ENCODE measurements around the gene KIF13A. TPM values are rescaled to one million over a fixed set of nuclear protein-coding genes. Genes with fewer than 3 reads are reported as not detected.
"Not testable (repeated sequence)": the region's sequence is repeated elsewhere in the genome, so short reads cannot be mapped to it uniquely, and the experiment has no call there.

The KIF13A gene
- total RNA-seq, 4 donors from 2014 or later: 36.3 to 47.5 (median 38.1) TPM

DNA sequence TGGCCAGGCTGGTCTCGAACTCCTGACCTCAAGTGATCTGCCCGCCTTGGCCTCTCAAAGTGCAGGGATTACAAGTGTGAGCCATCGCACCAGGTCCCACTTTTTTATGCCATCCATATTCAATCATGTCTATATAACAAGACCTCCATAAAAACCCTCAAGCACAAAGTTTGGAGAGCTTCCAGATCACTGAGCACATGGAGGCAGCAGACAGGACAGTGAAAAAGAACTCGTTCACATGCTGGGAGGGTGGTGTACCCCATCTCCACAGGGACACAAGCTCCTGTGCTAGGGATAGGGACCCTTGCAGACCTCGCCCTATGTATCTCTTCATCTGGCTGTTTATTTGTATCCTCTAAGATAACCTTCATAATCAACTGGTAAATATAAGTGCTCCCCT lies 30.3 kb downstream of the KIF13A start:
- DNase-seq: no peak
- no peaks in the 10 kb centered on the region for H3K36me3 ChIP-seq
- no peak overlapping the region for H3K27ac ChIP-seq
- 79% methylated on average over 5 of the region's 5 CpGs; no CpG with 5 or more reads in 1 of the 2 donors for WGBS, 2 donors (ENCODE audit: low coverage in 1 of 2)
- no peaks in the 10 kb centered on the region for H3K9me3 ChIP-seq
- in situ Hi-C loops (cut with MboI; ENCODE audit: low pct_ligation_motif_present in 1 of 4, low pct_unique_long_range_greater_than_20kb in 1 of 4, low sequenced_read_pairs in 3 of 4) (no loop called here), intact Hi-C loops (cut with DNase I; ENCODE audit: low total_unique reads) (no loop called here)
- TF ChIP-seq CTCF (IDR thresholded peaks at IDR 0.05) (no peak), POLR2A (IDR thresholded peaks at IDR 0.05) (no peak)
- no peaks in the 10 kb centered on the region for H3K27me3 ChIP-seq
- no peak overlapping the region for H3K4me3 ChIP-seq
- peaks cover 4 to 18% (median 11%) of the 10 kb centered on the region in 4 donors for H3K4me1 ChIP-seq

DNA sequence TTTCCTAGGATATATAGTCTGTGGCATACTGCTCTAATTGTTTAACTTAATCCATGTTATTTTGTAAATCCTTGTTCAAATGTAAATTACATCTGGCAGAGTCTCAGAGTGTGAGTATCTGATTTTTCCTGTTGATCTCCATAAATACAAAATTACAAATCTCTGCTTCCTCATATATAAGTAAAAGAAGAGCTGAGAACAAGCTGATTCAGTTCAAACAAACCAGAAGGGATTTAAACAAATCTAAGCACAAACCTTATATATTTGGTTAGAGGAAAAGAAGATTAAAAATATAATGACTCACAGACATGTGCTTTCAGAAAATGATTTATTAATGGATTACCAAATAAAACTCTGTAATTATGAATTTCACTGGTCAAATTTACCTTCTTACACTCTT lies 37.3 kb downstream of the KIF13A start:
- Histone ChIP-seq H3K36me3 (no peaks in the 10 kb centered on the region), H3K27me3 (no peaks in the 10 kb centered on the region), H3K4me1 (peaks cover 0 to 24% (median 6%) of the 10 kb centered on the region in 4 donors), H3K27ac (no peak overlapping the region), H3K4me3 (no peak overlapping the region), H3K9me3 (no peaks in the 10 kb centered on the region)
- in situ Hi-C loops (cut with MboI; ENCODE audit: low pct_ligation_motif_present in 1 of 4, low pct_unique_long_range_greater_than_20kb in 1 of 4, low sequenced_read_pairs in 3 of 4): no loop called here
- intact Hi-C loops (cut with DNase I; ENCODE audit: low total_unique reads): no loop called here
- DNase-seq: no peak
- TF ChIP-seq POLR2AphosphoS5 (IDR thresholded peaks at IDR 0.05): no peak
- no peak for TF ChIP-seq POLR2A (IDR thresholded peaks at IDR 0.05)
- no peak for TF ChIP-seq CTCF (IDR thresholded peaks at IDR 0.05)
- TF ChIP-seq EP300 (IDR thresholded peaks at IDR 0.05; ENCODE audit: low read depth): no peak

- no peak for TF ChIP-seq POLR2A (IDR thresholded peaks at IDR 0.05)
- TF ChIP-seq CTCF (IDR thresholded peaks at IDR 0.05): no peak
- no peak for TF ChIP-seq EP300 (IDR thresholded peaks at IDR 0.05; ENCODE audit: low read depth)
- no peak for TF ChIP-seq POLR2AphosphoS5 (IDR thresholded peaks at IDR 0.05)
- 85 to 95% methylated on average over 2 of the region's 2 CpGs for WGBS, 2 donors (ENCODE audit: low coverage in 1 of 2)
- peaks cover 0 to 29% (median 6%) of the 10 kb centered on the region in 4 donors for H3K4me1 ChIP-seq
- H3K9me3 ChIP-seq: no peaks in the 10 kb centered on the region
- intact Hi-C loops (cut with DNase I; ENCODE audit: low total_unique reads): no loop called here
- no peaks in the 10 kb centered on the region for H3K36me3 ChIP-seq
- H3K4me3 ChIP-seq: no peak overlapping the region
- DNase-seq: no peak
- no peaks in the 10 kb centered on the region for H3K27me3 ChIP-seq
- in situ Hi-C loops (cut with MboI; ENCODE audit: low pct_ligation_motif_present in 1 of 4, low pct_unique_long_range_greater_than_20kb in 1 of 4, low sequenced_read_pairs in 3 of 4): no loop called here
- no peak overlapping the region for H3K27ac ChIP-seq
Observed at GRCh38 chr6:17949168-17949567, 38.3 kb downstream of the KIF13A start.

- TF ChIP-seq POLR2AphosphoS5 (IDR thresholded peaks at IDR 0.05) (no peak), POLR2A (IDR thresholded peaks at IDR 0.05) (no peak), EP300 (IDR thresholded peaks at IDR 0.05; ENCODE audit: low read depth) (no peak), CTCF (IDR thresholded peaks at IDR 0.05) (no peak)
- H3K36me3 ChIP-seq: no peaks in the 10 kb centered on the region
- in situ Hi-C loops (cut with MboI; ENCODE audit: low pct_ligation_motif_present in 1 of 4, low pct_unique_long_range_greater_than_20kb in 1 of 4, low sequenced_read_pairs in 3 of 4): no loop called here
- WGBS, 2 donors (ENCODE audit: low coverage in 1 of 2): 63 to 78% methylated on average over 5 to 7 of the region's 7 CpGs
- intact Hi-C loops (cut with DNase I; ENCODE audit: low total_unique reads): no loop called here
- no peaks in the 10 kb centered on the region for H3K9me3 ChIP-seq
- no peak overlapping the region for H3K4me3 ChIP-seq
- no peak overlapping the region for H3K27ac ChIP-seq
- peaks cover 0 to 29% (median 6%) of the 10 kb centered on the region in 4 donors for H3K4me1 ChIP-seq
- H3K27me3 ChIP-seq: no peaks in the 10 kb centered on the region
- no peak for DNase-seq
Observed at GRCh38 chr6:17948725-17949124, 38.7 kb downstream of the KIF13A start.

DNA sequence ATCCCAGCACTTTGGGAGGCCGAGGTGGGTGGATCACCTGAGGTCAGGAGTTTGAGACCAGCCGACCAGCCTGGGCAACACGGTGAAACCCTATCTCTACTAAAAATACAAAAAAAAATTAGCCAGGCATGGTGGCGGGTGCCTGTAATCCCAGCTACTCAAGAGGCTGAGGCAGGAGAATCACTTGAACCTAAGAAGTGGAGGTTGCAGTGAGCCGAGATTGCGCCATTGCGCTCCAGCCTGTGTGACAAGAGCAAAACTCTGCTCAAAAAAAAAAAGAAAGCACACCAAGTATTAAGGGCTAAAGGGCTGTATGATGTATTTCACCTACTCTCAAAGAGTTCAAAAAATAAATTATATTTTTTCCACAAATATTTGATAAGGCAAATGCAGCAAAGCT lies 39.9 kb downstream of the KIF13A start:
- H3K4me1 ChIP-seq: peaks cover 0 to 29% (median 6%) of the 10 kb centered on the region in 4 donors
- H3K36me3 ChIP-seq; H3K27ac ChIP-seq; H3K27me3 ChIP-seq; H3K9me3 ChIP-seq; H3K4me3 ChIP-seq; intact Hi-C loops (cut with DNase I; ENCODE audit: low total_unique reads); in situ Hi-C loops (cut with MboI; ENCODE audit: low pct_ligation_motif_present in 1 of 4, low pct_unique_long_range_greater_than_20kb in 1 of 4, low sequenced_read_pairs in 3 of 4); DNase-seq: not testable (repeated sequence)
- 90 to 96% methylated on average over 4 to 7 of the region's 7 CpGs for WGBS, 2 donors (ENCODE audit: low coverage in 1 of 2)
